HL-60 (cell line): ENCODE results near the gene SDF4.

Source experiments
- DNase-seq, 2 experiments: peaks; one replicate each; pipeline ENCODE4 v3.0.0-alpha.2; 2010 to 2020; ENCODE audit warnings: low read depth in 1 of 2, low spot score in 1 of 2
- H3K27ac ChIP-seq: fragments of 250-450 bp; sonication (Bioruptor Pico); replicated peaks from 2 replicates; pipeline ENCODE4 v1.5.1; 2020; ENCODE audit warnings: mild to moderate bottlenecking, moderate library complexity
- H3K27me3 ChIP-seq: fragments of 250-450 bp; sonication (Bioruptor Pico); 2 replicates; pipeline ENCODE4 v1.5.1; 2021; ENCODE audit warnings: mild to moderate bottlenecking, moderate library complexity; ENCODE audit not compliant: insufficient read depth, poor library complexity, severe bottlenecking
- H3K4me3 ChIP-seq: replicated peaks from 2 replicates; pipeline ENCODE4 v1.5.1; 2011; ENCODE audit warnings: mild to moderate bottlenecking, control low read depth, low read length; ENCODE audit not compliant: insufficient read depth
- CTCF ChIP-seq: IDR thresholded peaks from one replicate; pipeline ENCODE4 v1.5.1; 2011; ENCODE audit warnings: low read length, control low read depth, inconsistent platforms; ENCODE audit not compliant: insufficient read depth
- GABPA ChIP-seq: IDR thresholded peaks from 2 replicates; pipeline ENCODE4 v1.6.1; 2012; ENCODE audit warnings: low read depth
- POLR2AphosphoS5 ChIP-seq: IDR thresholded peaks from 2 replicates; pipeline ENCODE4 v1.6.1; 2012; ENCODE audit warnings: low read depth
- SPI1 ChIP-seq: IDR thresholded peaks from 2 replicates; pipeline ENCODE4 v1.6.1; 2012; ENCODE audit warnings: low read depth, mild to moderate bottlenecking, borderline replicate concordance
- TF ChIP-seq, protein P1 (sequence below): IDR thresholded peaks from 2 replicates; pipeline ENCODE4 v1.6.1; 2012; ENCODE audit warnings: low read depth; ENCODE audit not compliant: insufficient replicate concordance

Gene SDF4

GRCh38 chr1:1189111-1189510 is 42.7 kb downstream of the SDF4 start:
- no peaks in the 10 kb centered on the region for H3K27me3 ChIP-seq
- H3K4me3 ChIP-seq: no peak overlapping the region
- TF ChIP-seq, protein P1, sequence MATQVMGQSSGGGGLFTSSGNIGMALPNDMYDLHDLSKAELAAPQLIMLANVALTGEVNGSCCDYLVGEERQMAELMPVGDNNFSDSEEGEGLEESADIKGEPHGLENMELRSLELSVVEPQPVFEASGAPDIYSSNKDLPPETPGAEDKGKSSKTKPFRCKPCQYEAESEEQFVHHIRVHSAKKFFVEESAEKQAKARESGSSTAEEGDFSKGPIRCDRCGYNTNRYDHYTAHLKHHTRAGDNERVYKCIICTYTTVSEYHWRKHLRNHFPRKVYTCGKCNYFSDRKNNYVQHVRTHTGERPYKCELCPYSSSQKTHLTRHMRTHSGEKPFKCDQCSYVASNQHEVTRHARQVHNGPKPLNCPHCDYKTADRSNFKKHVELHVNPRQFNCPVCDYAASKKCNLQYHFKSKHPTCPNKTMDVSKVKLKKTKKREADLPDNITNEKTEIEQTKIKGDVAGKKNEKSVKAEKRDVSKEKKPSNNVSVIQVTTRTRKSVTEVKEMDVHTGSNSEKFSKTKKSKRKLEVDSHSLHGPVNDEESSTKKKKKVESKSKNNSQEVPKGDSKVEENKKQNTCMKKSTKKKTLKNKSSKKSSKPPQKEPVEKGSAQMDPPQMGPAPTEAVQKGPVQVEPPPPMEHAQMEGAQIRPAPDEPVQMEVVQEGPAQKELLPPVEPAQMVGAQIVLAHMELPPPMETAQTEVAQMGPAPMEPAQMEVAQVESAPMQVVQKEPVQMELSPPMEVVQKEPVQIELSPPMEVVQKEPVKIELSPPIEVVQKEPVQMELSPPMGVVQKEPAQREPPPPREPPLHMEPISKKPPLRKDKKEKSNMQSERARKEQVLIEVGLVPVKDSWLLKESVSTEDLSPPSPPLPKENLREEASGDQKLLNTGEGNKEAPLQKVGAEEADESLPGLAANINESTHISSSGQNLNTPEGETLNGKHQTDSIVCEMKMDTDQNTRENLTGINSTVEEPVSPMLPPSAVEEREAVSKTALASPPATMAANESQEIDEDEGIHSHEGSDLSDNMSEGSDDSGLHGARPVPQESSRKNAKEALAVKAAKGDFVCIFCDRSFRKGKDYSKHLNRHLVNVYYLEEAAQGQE: no peak
- no peak for TF ChIP-seq CTCF
- peak; percentile 29; the same call in 1 of the 2 replicates for TF ChIP-seq SPI1
- no peak for TF ChIP-seq GABPA
- no peak overlapping the region for H3K27ac ChIP-seq
- DNase-seq: peak in 1 of 2 experiments; percentile 61

DNA sequence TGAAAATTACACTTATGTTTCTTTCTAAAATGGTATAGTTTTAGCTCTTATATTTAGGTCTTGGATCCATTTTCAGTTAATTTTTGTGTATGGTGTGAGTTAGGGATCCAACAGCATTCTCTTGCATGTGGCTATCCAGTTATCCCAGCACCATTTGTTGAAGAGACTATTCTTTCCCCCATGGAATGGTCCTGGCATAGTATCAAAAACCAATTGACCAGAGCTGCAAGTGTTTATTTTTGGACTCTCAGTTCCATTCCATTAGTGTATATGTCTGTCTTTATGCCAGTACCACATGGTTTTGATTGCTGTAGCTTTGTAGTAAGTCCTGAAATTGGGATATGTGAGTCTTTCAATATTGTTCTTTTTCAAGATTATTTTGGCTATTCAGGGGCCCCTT is 43.9 kb downstream of the SDF4 start:
- Histone ChIP-seq H3K4me3 (no peak overlapping the region), H3K27ac (no peak overlapping the region), H3K27me3 (no peaks in the 10 kb centered on the region)
- no peak for TF ChIP-seq CTCF
- TF ChIP-seq POLR2AphosphoS5: no peak
- TF ChIP-seq, protein P1: no peak
- DNase-seq: no peak

GRCh38 chr1:1185101-1185765 is 46.6 kb downstream of the SDF4 start:
- no peak for TF ChIP-seq SPI1
- TF ChIP-seq, protein P1: no peak
- no peak for TF ChIP-seq POLR2AphosphoS5
- no peak overlapping the region for H3K27ac ChIP-seq
- DNase-seq: no peak
- H3K27me3 ChIP-seq: peaks cover 6% of the 10 kb centered on the region
- H3K4me3 ChIP-seq: no peak overlapping the region
